ENCODE results near the gene ANKRD13D. TPM values are rescaled to one million over a fixed set of nuclear protein-coding genes. Genes with fewer than 3 reads are reported as not detected.
A peak's percentile ranks its signal among the peaks of the same experiment; 100 is the strongest.

The ANKRD13D gene
- total RNA-seq, 1 donor from 2014 or later, result 59.4 TPM

GRCh38 chr11:67245046-67245445, 44.1 kb upstream of the ANKRD13D start:
- Histone ChIP-seq H3K4me3 (no peak overlapping the region), H3K4me1 (peaks cover 26% of the 10 kb centered on the region), H3K27ac (no peak overlapping the region), H3K36me3 (peaks cover 73% of the 10 kb centered on the region), H3K27me3 (no peaks in the 10 kb centered on the region), H3K9me3 (no peaks in the 10 kb centered on the region)
- no peak for DNase-seq
- intact Hi-C loops (cut with DNase I), result no loop called here
- TF ChIP-seq, protein P1, sequence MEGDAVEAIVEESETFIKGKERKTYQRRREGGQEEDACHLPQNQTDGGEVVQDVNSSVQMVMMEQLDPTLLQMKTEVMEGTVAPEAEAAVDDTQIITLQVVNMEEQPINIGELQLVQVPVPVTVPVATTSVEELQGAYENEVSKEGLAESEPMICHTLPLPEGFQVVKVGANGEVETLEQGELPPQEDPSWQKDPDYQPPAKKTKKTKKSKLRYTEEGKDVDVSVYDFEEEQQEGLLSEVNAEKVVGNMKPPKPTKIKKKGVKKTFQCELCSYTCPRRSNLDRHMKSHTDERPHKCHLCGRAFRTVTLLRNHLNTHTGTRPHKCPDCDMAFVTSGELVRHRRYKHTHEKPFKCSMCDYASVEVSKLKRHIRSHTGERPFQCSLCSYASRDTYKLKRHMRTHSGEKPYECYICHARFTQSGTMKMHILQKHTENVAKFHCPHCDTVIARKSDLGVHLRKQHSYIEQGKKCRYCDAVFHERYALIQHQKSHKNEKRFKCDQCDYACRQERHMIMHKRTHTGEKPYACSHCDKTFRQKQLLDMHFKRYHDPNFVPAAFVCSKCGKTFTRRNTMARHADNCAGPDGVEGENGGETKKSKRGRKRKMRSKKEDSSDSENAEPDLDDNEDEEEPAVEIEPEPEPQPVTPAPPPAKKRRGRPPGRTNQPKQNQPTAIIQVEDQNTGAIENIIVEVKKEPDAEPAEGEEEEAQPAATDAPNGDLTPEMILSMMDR (IDR thresholded peaks at IDR 0.05), result no peak
- ATAC-seq, result no peak

- no peaks in the 10 kb centered on the region for H3K27me3 ChIP-seq
- DNase-seq (no peak), ATAC-seq (no peak)
- H3K4me3 ChIP-seq, result no peak overlapping the region
- peak overlapping the region; percentile 12 for H3K27ac ChIP-seq
- H3K4me1 ChIP-seq, result peaks cover 9% of the 10 kb centered on the region
- H3K36me3 ChIP-seq, result peaks cover 100% of the 10 kb centered on the region
- H3K9me3 ChIP-seq, result no peaks in the 10 kb centered on the region
- TF ChIP-seq, protein P1 (IDR thresholded peaks at IDR 0.05), result no peak
- intact Hi-C loops (cut with DNase I), result no loop called here
Measured at GRCh38 chr11:67247946-67248550, 41.1 kb upstream of the ANKRD13D start.

- TF ChIP-seq, protein P1 (IDR thresholded peaks at IDR 0.05), result no peak
- H3K4me1 ChIP-seq, result peaks cover 11% of the 10 kb centered on the region
- intact Hi-C loops (cut with DNase I), result no loop called here
- ATAC-seq (peak; percentile 82), DNase-seq (peak; percentile 74)
- no peaks in the 10 kb centered on the region for H3K27me3 ChIP-seq
- H3K27ac ChIP-seq, result no peak overlapping the region
- no peaks in the 10 kb centered on the region for H3K9me3 ChIP-seq
- H3K4me3 ChIP-seq, result no peak overlapping the region
- peaks cover 100% of the 10 kb centered on the region for H3K36me3 ChIP-seq
Measured at GRCh38 chr11:67248653-67249052, 40.5 kb upstream of the ANKRD13D start.

DNA sequence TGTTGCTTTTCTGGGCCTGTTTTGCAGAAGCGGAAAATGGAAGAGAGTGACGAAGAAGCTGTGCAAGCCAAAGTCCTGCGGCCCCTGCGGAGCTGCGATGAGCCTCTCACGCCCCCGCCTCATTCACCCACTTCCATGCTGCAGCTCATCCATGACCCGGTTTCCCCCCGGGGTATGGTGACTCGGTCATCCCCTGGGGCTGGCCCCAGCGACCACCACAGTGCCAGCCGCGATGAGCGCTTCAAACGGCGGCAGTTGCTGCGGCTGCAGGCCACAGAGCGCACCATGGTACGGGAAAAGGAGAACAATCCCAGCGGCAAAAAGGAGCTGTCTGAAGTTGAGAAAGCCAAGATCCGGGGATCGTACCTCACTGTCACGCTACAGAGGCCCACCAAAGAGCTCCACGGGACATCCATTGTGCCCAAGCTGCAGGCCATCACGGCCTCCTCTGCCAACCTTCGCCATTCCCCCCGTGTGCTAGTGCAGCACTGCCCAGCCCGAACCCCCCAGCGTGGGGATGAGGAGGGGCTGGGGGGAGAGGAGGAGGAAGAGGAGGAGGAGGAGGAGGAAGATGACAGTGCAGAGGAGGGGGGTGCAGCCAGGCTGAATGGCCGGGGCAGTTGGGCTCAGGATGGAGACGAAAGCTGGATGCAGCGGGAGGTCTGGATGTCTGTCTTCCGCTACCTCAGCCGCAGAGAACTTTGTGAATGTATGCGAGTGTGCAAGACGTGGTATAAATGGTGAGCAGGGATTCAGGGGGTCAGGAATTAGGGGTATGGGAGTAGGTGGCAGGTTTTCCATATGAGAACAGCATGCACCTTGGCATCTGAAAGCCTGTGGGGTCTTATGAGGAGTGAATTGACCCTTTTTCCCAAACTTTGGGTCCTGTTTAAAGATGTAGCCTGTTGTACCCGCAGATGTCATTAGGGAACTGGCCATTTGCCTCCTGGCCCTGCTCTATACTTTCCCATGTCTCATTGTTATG, 38.8 kb upstream of the ANKRD13D start:
- DNase-seq (no peak), ATAC-seq (no peak)
- Histone ChIP-seq H3K27ac (no peak overlapping the region), H3K36me3 (peaks cover 100% of the 10 kb centered on the region), H3K9me3 (no peaks in the 10 kb centered on the region), H3K4me3 (no peak overlapping the region), H3K27me3 (no peaks in the 10 kb centered on the region), H3K4me1 (peaks cover 14% of the 10 kb centered on the region)
- intact Hi-C loops (cut with DNase I), result no loop called here
- TF ChIP-seq, protein P1 (IDR thresholded peaks at IDR 0.05), result no peak

DNA sequence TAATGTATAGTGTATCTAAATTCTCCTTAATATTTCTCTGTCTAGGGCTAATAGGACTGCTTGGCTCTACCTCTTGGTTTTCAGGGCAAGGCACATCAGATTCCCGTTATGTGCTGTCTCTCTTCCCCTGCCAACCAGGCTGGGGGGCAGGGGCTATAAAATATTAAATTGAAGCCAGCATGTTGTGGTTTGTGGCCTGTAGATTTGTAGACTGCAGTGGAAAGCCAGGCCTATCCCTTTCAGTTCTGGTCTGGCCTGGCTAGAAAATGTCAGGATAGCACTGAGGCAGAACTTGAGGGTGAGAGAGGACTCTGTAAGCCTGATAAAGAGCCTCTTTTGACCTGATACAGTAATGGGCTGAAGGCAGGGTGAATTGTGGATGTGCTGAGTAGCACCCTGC, 37.3 kb upstream of the ANKRD13D start:
- intact Hi-C loops (cut with DNase I), result no loop called here
- ATAC-seq, result no peak
- H3K27ac ChIP-seq, result no peak overlapping the region

More for the DNA sequence above, 37.3 kb upstream of the ANKRD13D start:
- TF ChIP-seq, protein P1 (IDR thresholded peaks at IDR 0.05), result no peak
- Histone ChIP-seq H3K36me3 (peaks cover 100% of the 10 kb centered on the region), H3K4me1 (peaks cover 14% of the 10 kb centered on the region), H3K9me3 (no peaks in the 10 kb centered on the region), H3K27me3 (no peaks in the 10 kb centered on the region), H3K4me3 (no peak overlapping the region)
- DNase-seq, result no peak

Measured in upper lobe of right lung (tissue), 1 donor.